GM18873 (cell line): ENCODE data around the gene SCN8A.
"Not testable (repeated sequence)": the region's sequence is repeated elsewhere in the genome, so short reads cannot be mapped to it uniquely, and the experiment has no call there.

Experiments
- ATAC-seq: cut with Tn5 transposase; IDR thresholded peaks from one replicate; pipeline ENCODE4 v1.9.1; 2021; ENCODE audit warnings: mild to moderate bottlenecking, moderate library complexity, moderate number of reproducible peaks; ENCODE audit not compliant: unreplicated experiment, low FRiP score

The SCN8A gene

GRCh38 chr12:51752234-51752889, 161.3 kb downstream of the SCN8A start:
- no peak for ATAC-seq

DNA sequence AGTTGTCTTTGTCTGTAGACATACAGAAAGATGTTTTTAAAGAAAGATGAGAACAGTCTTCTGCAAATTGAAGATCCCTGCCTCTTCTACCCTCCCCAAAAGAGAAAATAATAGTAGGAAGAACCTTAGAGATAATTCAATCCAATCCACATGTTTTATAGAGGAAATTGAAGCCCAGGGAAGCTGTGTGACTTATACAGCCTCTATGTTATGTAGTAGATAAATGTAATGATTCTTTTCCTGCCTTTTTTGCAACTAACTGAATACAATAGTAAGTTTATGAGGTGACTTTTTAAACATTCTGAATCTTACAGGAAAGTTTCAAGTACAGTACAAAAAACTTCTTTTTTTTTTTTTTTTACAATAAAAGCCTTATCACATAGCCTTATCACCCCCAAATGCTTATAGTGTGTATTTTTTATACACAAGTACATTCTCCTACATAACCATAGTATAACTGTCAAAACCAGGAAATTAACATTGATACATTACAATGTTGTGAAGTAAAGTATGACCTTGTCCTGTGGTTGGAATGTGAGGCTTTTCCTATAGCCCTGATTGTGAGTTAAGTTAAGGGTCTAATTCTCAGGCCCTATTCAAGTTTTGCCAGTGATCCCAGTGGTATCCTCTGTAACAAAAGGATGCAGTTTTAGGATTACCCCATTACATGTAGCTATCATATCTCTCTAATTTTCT, 163.1 kb downstream of the SCN8A start:
- ATAC-seq: no peak

DNA sequence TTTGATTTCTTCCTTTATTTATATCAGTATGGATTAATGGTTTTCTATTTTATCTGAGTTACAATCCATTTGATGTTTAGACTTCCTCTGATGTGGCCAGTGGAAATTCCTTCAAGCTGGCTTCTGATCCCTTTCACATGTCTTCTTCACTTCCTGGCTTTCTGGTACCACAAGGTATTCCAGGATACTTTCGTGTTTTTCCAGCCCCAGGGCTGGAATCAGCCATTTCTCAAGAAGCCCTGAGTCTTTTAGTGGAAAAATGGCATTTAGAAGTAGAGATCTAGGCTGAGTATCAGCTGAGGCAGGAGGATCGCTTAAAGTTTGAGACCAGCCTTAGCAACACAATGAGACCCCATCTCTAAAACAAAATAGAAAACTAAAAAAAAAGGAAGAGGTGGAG, 164.2 kb downstream of the SCN8A start:
- no peak for ATAC-seq

DNA sequence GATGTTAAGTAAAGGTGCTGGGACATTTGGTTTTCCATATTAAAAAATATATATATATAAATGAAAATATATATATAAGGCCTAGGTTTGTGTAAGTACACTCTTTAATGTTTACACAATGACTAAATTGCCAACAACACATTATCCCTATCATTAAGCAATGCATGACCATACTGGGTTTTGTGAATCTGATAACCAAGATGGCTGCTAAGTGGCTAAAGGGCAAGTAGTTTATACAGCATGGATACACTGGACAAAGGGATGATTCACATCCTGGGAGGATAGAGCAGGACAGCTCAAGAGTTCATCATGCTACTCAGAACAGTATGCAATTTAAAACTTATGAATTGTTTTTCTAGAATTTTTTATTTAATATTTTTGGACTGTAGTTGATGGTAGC, 168.1 kb downstream of the SCN8A start:
- no peak for ATAC-seq

GRCh38 chr12:51759695-51760094, 168.7 kb downstream of the SCN8A start:
- no peak for ATAC-seq

DNA sequence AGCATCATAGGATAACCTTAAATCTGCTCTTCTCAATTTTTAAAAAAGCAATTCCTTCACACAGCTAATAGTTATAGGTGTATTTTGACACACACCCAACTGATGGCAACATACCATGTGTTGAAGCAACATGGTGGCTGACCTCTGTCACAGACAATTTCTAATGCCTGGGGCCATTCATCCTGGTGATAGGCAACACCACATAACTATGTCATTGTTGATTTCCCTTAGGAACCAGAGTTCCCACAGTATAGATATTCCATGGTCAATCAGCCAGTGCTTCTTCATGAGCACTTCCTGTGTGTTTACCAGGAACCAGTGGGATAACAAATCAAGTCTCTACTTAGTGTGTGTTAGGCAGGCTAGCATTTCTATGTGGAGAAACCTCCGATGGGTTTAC, 169.2 kb downstream of the SCN8A start:
- ATAC-seq: no peak

DNA sequence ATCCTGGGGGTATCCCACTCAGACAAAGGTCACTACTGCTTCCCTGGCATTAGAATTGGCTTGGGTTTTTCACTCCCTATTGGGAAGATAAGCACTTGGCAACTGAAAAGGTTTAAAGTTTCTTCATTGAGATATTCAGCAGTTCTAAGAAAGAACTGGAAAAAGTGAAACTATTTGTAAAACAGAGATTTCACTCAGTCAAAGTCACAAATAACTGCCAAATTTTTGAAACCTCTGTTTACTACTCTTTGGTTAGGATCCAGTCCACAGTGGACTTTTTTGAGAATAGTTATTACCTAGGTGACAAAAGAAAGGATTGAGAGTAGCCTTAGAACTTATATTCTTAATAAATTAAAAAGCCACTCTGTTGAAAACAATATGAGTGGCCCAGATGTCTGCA, 172.7 kb downstream of the SCN8A start:
- ATAC-seq: no peak

- ATAC-seq: no peak
Observed at GRCh38 chr12:51766067-51766676, 175.1 kb downstream of the SCN8A start.

- ATAC-seq: no peak
Observed at GRCh38 chr12:51771008-51771407, 180.0 kb downstream of the SCN8A start.

DNA sequence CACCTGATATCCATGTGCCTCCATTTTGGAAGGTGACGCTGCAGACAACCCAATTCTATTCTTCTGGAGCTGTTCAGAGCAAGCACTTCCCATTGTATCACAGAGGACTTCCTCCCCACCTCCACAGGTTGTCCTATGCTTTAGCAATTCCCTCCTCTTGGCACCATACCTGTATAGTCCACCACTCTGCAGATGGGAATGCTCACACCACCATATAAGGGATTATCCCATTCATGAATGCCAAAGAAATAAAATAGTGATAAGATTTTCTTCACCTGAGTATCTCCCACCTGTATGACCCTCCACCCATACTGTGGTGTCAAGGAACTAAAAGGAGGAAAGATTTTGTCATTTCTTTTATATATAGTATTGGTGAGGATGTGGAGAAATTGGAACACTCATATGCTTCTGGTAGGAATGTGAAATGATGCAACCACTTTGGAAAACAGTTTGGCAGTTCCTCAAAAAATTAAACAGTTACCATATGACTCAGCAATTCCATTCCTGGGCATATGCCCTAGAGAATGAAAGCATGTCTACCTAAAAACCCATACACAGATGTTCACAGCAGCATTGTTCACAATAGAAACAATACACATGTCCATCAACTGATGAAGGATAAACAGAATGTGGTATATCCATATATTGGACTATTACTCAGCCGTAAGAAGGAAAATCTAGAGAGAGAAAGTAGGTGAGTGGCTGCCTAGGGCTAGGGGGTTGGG, 182.3 kb downstream of the SCN8A start:
- no peak for ATAC-seq

DNA sequence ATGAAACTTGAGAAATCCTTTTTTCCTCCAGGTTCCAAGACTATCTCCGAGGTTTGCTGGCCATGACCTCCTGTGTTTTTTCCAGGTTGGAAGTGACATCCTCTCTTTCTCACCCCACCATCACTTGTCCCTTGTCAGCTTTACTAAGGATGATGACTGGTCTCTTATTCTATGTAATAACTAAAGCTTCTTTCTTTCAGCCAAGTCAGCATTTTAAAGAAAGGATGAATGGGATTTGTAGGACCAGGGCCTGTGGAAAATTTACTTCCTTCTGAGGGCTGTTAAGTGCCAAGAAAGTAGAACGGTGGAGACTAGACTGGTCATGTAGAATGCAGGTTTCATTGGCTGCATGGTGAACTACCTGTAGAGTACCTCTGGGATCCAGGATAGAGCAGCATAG, 183.9 kb downstream of the SCN8A start:
- ATAC-seq: no peak

GRCh38 chr12:51777457-51777856, 186.4 kb downstream of the SCN8A start:
- ATAC-seq: no peak

GRCh38 chr12:51777973-51778372, 186.9 kb downstream of the SCN8A start:
- no peak for ATAC-seq

DNA sequence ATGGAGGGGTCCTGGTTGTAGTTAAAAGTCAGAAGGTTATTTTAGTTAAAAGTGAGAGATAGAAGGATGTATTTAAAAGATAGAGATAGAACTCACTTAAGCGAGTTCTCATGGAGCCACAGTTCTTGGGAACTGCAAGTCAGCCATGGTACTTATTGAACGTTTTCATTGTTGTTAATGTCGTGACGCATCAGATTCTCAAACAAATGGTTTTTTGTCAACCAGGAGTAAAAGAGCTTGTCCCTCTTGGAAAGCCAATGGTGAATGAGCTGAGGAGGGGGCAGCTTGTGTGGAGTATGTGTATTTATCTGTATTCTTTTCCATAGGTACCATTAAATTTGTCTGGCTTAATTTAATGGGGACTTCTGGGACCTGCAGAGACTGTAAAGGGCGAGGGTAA, 188.8 kb downstream of the SCN8A start:
- no peak for ATAC-seq

- ATAC-seq: no peak
Observed at GRCh38 chr12:51784688-51785087, 193.7 kb downstream of the SCN8A start.

DNA sequence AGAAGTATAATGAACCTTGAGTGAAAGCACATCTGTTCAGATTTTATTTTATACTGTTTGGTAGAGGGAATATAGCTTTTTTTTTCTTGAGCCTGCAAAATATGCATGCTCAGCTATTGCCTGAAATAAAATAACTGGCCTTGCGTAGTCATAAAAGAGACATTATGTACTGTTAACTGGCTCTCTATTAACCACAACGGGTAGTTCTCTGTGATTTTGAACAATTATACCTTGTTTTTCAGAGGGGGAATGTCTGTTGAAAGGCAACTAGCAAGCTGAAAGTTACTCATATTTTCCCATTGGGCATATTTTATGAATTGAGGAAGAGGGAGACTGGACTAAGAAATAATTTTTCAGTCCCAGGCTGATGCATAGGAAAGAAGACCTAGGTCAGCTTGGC, 194.9 kb downstream of the SCN8A start:
- ATAC-seq: no peak

DNA sequence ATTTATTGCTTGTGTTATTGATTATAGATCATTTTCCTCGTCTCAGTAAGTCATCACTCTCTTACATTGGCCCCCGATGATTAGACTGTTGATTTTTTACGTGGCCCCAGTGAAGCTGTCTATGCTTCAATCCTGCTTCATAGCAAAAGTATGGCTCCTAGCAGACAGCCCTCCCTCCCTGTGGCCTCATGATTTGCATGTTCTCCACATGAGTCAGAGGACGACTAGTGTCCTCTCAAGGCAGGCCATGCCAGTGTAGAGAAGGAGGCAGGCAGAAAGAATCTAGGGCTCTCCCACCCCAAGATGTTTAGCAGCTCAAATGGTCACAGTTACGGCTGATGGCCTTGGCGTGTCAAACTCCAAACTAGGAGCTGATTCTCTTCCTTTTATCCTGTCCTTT, 197.8 kb downstream of the SCN8A start:
- no peak for ATAC-seq

GRCh38 chr12:51792417-51792816, 201.4 kb downstream of the SCN8A start:
- no peak for ATAC-seq

GRCh38 chr12:51793201-51793600, 202.2 kb downstream of the SCN8A start:
- ATAC-seq: no peak

DNA sequence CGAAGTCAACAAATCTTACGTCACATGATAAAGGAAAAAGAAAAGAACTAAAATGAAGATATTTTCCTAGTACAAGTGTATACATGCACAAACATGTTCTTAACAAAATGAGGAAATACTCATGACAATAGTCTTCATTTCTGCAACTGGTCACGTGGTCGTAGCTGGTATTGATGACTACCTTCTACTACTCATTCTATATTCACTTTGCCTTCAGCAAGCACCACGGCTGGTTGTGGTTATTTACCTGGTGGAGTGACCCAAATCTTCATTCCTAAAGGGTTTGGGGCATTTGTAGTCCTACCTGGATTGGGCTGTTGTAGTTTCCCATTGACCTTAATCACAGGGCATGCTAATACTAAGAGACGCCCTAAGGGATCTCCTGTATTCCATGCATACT, 206.3 kb downstream of the SCN8A start:
- no peak for ATAC-seq

- not testable (repeated sequence) for ATAC-seq
Observed at GRCh38 chr12:51798051-51798450, 207.0 kb downstream of the SCN8A start.
